K562 (cell line): ENCODE results near the gene DAB1. TPM values are rescaled to one million over a fixed set of nuclear protein-coding genes. Genes with fewer than 3 reads are reported as not detected.

ENCODE experiments used
- ATAC-seq: fragments of 200-7000 bp; cut with Tn5 transposase; 3 replicates; pipeline ENCODE4 v1.9.1; 2020; ENCODE audit warnings: moderate library complexity
- BruUV-seq: library from RNA; stranded (reverse); fragments of 400-500 nt; replicated peaks from 2 replicates; lab custom pipeline; 2021; lab: Mats Ljungman, UMichigan
- CTCF ChIA-PET: fragments of 300-600 bp; formaldehyde crosslinking; extraction: SDS; loops from one replicate; lab custom pipeline; 2021; ENCODE audit warnings: low intra/inter-chr PET ratio; lab: Yijun Ruan, JAX
- POLR2A ChIA-PET: fragments of 300-600, 350-650 bp; sonication (Branson Sonifier 250); formaldehyde crosslinking; extraction: SDS; loops from one replicate; lab custom pipeline; 2021; ENCODE audit warnings: antibody characterized with exemption, inconsistent platforms; lab: Yijun Ruan, JAX
- DNase-seq, 4 experiments: peaks; one replicate each; pipeline versions ENCODE4 v3.0.0 to v3.0.0-alpha.2; 2011 to 2018; ENCODE audit warnings: low spot score in 3 of 4, mixed read lengths in 3 of 4; ENCODE audit errors: extremely low read depth in 1 of 4
- FAIRE-seq: peaks from 2 replicates; lab custom pipeline; 2011; peaks lifted over from hg19 to GRCh38; lab: Jason Lieb, UNC
- H2AFZ ChIP-seq: 2 replicates; pipeline ENCODE4 v1.6.0; 2011; ENCODE audit warnings: low read depth, low read length, control low read depth, inconsistent platforms
- H3K27ac ChIP-seq: fragments of 200-600 bp; 3 replicates; pipeline ENCODE4 v1.8.0; 2011; ENCODE audit warnings: low read depth, mild to moderate bottlenecking, control low read depth, inconsistent platforms, low read length, moderate library complexity, mixed read lengths; ENCODE audit errors: extremely low read depth
- H3K27me3 ChIP-seq, 2 experiments: fragments of 300-600 bp in 1 of 2; 2 replicates in 1 of 2; 3 replicates in 1 of 2; pipeline versions ENCODE4 v1.6.0 to v1.8.0; 2011; ENCODE audit warnings: inconsistent platforms in 2 of 2, low read length in 2 of 2, mild to moderate bottlenecking in 1 of 2, mixed read lengths in 1 of 2, moderate library complexity in 1 of 2; ENCODE audit not compliant: control insufficient read depth in 2 of 2, insufficient read depth in 2 of 2
- H3K36me3 ChIP-seq: fragments of 300-600 bp; 3 replicates; pipeline ENCODE4 v1.8.0; 2011; ENCODE audit warnings: mild to moderate bottlenecking, low read length, inconsistent platforms; ENCODE audit not compliant: control insufficient read depth, insufficient read depth
- H3K4me1 ChIP-seq, 2 experiments: fragments of 200-600 bp in 1 of 2; replicated peaks in 1 of 2; 2 replicates in 1 of 2; 3 replicates in 1 of 2; pipeline versions ENCODE4 v1.5.1 to v1.8.0; 2011; ENCODE audit warnings: inconsistent platforms in 2 of 2, low read length in 2 of 2, mild to moderate bottlenecking in 1 of 2, mixed read lengths in 1 of 2, moderate library complexity in 1 of 2; ENCODE audit not compliant: control insufficient read depth in 2 of 2, insufficient read depth in 2 of 2
- H3K4me2 ChIP-seq: 2 replicates; pipeline ENCODE4 v1.6.1; 2011; ENCODE audit warnings: low read length, control low read depth, inconsistent platforms, mixed read lengths; ENCODE audit not compliant: insufficient read depth
- H3K4me3 ChIP-seq: fragments of 200-600 bp; sonication (generic), shearing (Covaris generic); 2 replicates; pipeline ENCODE4 v1.5.1; 2016; ENCODE audit warnings: control low read depth, inconsistent platforms
- H3K79me2 ChIP-seq: fragments of 200-600 bp; 3 replicates; pipeline ENCODE4 v1.8.0; 2011; ENCODE audit warnings: low read length, inconsistent platforms; ENCODE audit not compliant: control insufficient read depth, insufficient read depth
- H3K9ac ChIP-seq, 2 experiments: 2 replicates each; pipeline versions ENCODE4 v1.6.0 to v1.6.1; 2011; ENCODE audit warnings: low read depth in 2 of 2, low read length in 2 of 2, control low read depth in 1 of 2, inconsistent platforms in 1 of 2, mild to moderate bottlenecking in 1 of 2, mixed read lengths in 1 of 2; ENCODE audit not compliant: insufficient read depth in 1 of 2
- H3K9me1 ChIP-seq: one replicate; pipeline ENCODE4 v1.6.0; 2011; ENCODE audit warnings: inconsistent platforms, mild to moderate bottlenecking, low read length, moderate library complexity; ENCODE audit not compliant: control insufficient read depth, insufficient read depth
- H3K9me3 ChIP-seq: replicated peaks from 2 replicates; pipeline ENCODE4 v1.5.1; 2011; ENCODE audit warnings: low read depth, low read length, inconsistent platforms; ENCODE audit not compliant: control insufficient read depth, insufficient read depth
- H4K20me1 ChIP-seq: replicated peaks from 2 replicates; pipeline ENCODE4 v1.6.1; 2011; ENCODE audit warnings: low read length, inconsistent platforms, mixed read lengths; ENCODE audit not compliant: control insufficient read depth, insufficient read depth
- CBX2 ChIP-seq: fragments of 200-600 bp; sonication (generic); IDR thresholded peaks from one replicate; pipeline ENCODE4 v1.6.1; 2012; ENCODE audit warnings: mild to moderate bottlenecking, low read length, inconsistent platforms; ENCODE audit not compliant: insufficient read depth, poor library complexity, severe bottlenecking
- ELK1 ChIP-seq: sonication (generic); formaldehyde crosslinking; IDR thresholded peaks from 2 replicates; pipeline ENCODE4 v1.8.1; 2022; ENCODE audit warnings: missing genetic modification reagents
- FOXP4 ChIP-seq: sonication (generic); formaldehyde crosslinking; IDR thresholded peaks from 2 replicates; pipeline ENCODE4 v1.8.0; 2022; ENCODE audit warnings: mild to moderate bottlenecking, missing genetic modification reagents, borderline replicate concordance
- PPARD ChIP-seq: fragments of 250-450 bp; sonication (Bioruptor Pico); IDR thresholded peaks from 2 replicates; pipeline ENCODE4 v1.8.0; 2022; ENCODE audit warnings: inconsistent platforms, mild to moderate bottlenecking, moderate library complexity
- PRDM10 ChIP-seq: fragments of 450-650 bp; IDR thresholded peaks from 2 replicates; pipeline ENCODE4 v1.6.1; 2018; ENCODE audit not compliant: partially characterized antibody
- PRMT5 ChIP-seq: sonication (generic); formaldehyde crosslinking; IDR thresholded peaks from 2 replicates; pipeline ENCODE4 v1.5.0; 2020; ENCODE audit warnings: missing genetic modification reagents
- ZBTB2 ChIP-seq: fragments of 450-650 bp; IDR thresholded peaks from 2 replicates; pipeline ENCODE4 v1.6.1; 2016; ENCODE audit warnings: antibody characterized with exemption
- ZNF586 ChIP-seq: fragments of 450-650 bp; formaldehyde crosslinking; conservative IDR thresholded peaks from 2 replicates; pipeline ENCODE4 v1.4.0; 2020; ENCODE audit warnings: mild to moderate bottlenecking, moderate library complexity
- WGBS: fragments of 100-300 bp; shearing (Covaris generic); methylation state at CpG from one replicate; pipeline ENCODE4 v1.1.6; 2016; ENCODE audit warnings: low coverage, mixed read lengths; ENCODE audit not compliant: insufficient coverage; ENCODE audit errors: missing lambda C conversion rate; 5-methylcytosine and 5-hydroxymethylcytosine counted together
- in situ Hi-C: fragments of 300-500 bp; cut with MboI; formaldehyde crosslinking; loops from 4 replicates; pipeline ENCODE4 v1.15.0; 2018; ENCODE audit warnings: inconsistent platforms, mixed read lengths
- intact Hi-C: fragments of 100-400 bp; cut with micrococcal nuclease; formaldehyde crosslinking; loops from 2 replicates; pipeline ENCODE4 v1.14.2; 2022
- polyA plus RNA-seq, 8 experiments: library from polyadenylated mRNA; depleted of rRNA in 4 of 8; stranded (reverse) in 5 of 8; unstranded in 3 of 8; fragments of >200 nt; fragmentation: Nextera tagmentation in 2 of 8; fragmentation: Illumina TruSeq in 1 of 8; extraction: Ambion mirVana in 2 of 8; extraction: Trizol in 1 of 8; gene quantifications; 2 replicates each; pipeline versions ENCODE4 v1.2.1 to v1.2.3, GENCODE V29; 2011 to 2014; ENCODE audit warnings: inconsistent platforms in 1 of 8, missing spikeins in 1 of 8
- total RNA-seq, 7 experiments: library from RNA; depleted of rRNA in 6 of 7; stranded (reverse); fragments of >200 nt in 6 of 7; fragmentation: Illumina TruSeq in 2 of 7; extraction: Trizol in 2 of 7; gene quantifications; 2 replicates each; pipeline versions ENCODE4 v1.2.1 to v1.2.3, GENCODE V29; 2011 to 2021; ENCODE audit warnings: low replicate concordance in 1 of 7

DAB1 gene
- total and polyA plus RNA-seq, 9 of the 15 experiments (the other 6 are each of a cell fraction or from before 2014, with no cell fraction given), result not detected

GRCh38 chr1:57327336-57327735, 96.5 kb downstream of the DAB1 start:
- intact Hi-C loops (no loop called here), in situ Hi-C loops (no loop called here)
- no peaks in the 10 kb centered on the region for H3K36me3 ChIP-seq
- no peaks in the 10 kb centered on the region for H3K79me2 ChIP-seq
- DNase-seq (no peak), ATAC-seq (no peak), FAIRE-seq (no peak)
- no peak overlapping the region for H3K27ac ChIP-seq
- H3K4me3 ChIP-seq, result no peak overlapping the region
- H3K4me1 ChIP-seq, result no peaks in the 10 kb centered on the region
- BruUV-seq, result no TSS peak
- peaks cover 0 to 4% of the 10 kb centered on the region in 2 experiments; a peak in 2 of 5 replicates for H3K27me3 ChIP-seq
- H2AFZ ChIP-seq, result no peak overlapping the region
- H4K20me1 ChIP-seq, result no peaks in the 10 kb centered on the region
- 3% methylated on average over 4 of the region's 5 CpGs for WGBS
- ChIA-PET POLR2A (no interaction called here), CTCF (no interaction called here)
- no peaks in the 10 kb centered on the region for H3K9me1 ChIP-seq
- H3K9ac ChIP-seq, result no peak overlapping the region
- no peaks in the 10 kb centered on the region for H3K9me3 ChIP-seq
- H3K4me2 ChIP-seq, result no peak overlapping the region
- TF ChIP-seq CBX2 (no peak), ZBTB2 (no peak), PRDM10 (no peak), PPARD (no peak), FOXP4 (CRISPR knock-in tag) (no peak), PRMT5 (no peak), ELK1 (no peak), ZNF586 (no peak)
